K562 (cell line): ENCODE data around the gene COA5.

Source experiments
- ARNT ChIP-seq, 2 experiments: fragments of 450-650 bp; IDR thresholded peaks; 2 replicates each; pipeline ENCODE4 v1.6.1; 2016; ENCODE audit warnings: mild to moderate bottlenecking in 1 of 2
- CBFB ChIP-seq: sonication (generic); formaldehyde crosslinking; IDR thresholded peaks from 2 replicates; pipeline ENCODE4 v1.4.0; 2020; ENCODE audit warnings: mild to moderate bottlenecking, missing genetic modification reagents
- DMBX1 ChIP-seq: fragments of 250-450 bp; sonication (Bioruptor Pico); IDR thresholded peaks from 2 replicates; pipeline ENCODE4 v1.8.0; 2022; ENCODE audit warnings: inconsistent platforms, mild to moderate bottlenecking, moderate library complexity, borderline replicate concordance
- EZH2 ChIP-seq: IDR thresholded peaks from 2 replicates; pipeline ENCODE4 v1.6.1; 2012; ENCODE audit warnings: low read depth, mild to moderate bottlenecking, inconsistent platforms, low read length, borderline replicate concordance
- FOXK1 ChIP-seq: sonication (generic); formaldehyde crosslinking; IDR thresholded peaks from 2 replicates; pipeline ENCODE4 v1.8.0; 2022; ENCODE audit warnings: missing genetic modification reagents, mild to moderate bottlenecking, borderline replicate concordance
- JUN ChIP-seq, 2 experiments: sonication (generic) in 1 of 2; formaldehyde crosslinking in 1 of 2; IDR thresholded peaks; 2 replicates each; pipeline versions ENCODE4 v1.6.1 to v1.8.0; 2012 to 2022; ENCODE audit warnings: borderline replicate concordance in 2 of 2, mild to moderate bottlenecking in 2 of 2, improper control_type of control experiment in 1 of 2, low read depth in 1 of 2, low read length in 1 of 2, missing genetic modification reagents in 1 of 2
- JUNB ChIP-seq: fragments of 450-650 bp; formaldehyde crosslinking; conservative IDR thresholded peaks from 2 replicates; pipeline ENCODE4 v1.4.0; 2020; ENCODE audit warnings: mild to moderate bottlenecking
- MAZ ChIP-seq, 2 experiments: fragments of 450-650 bp in 1 of 2; sonication (generic) in 1 of 2; formaldehyde crosslinking; IDR thresholded peaks in 1 of 2; conservative IDR thresholded peaks in 1 of 2; 2 replicates each; pipeline versions ENCODE4 v1.4.0 to v1.5.0; 2020; ENCODE audit warnings: mild to moderate bottlenecking in 1 of 2, missing genetic modification reagents in 1 of 2
- POLR2G ChIP-seq: fragments of 200-400 bp; formaldehyde crosslinking; IDR thresholded peaks from 2 replicates; pipeline ENCODE4 v1.6.1; 2017; ENCODE audit warnings: low read depth, mild to moderate bottlenecking, antibody characterized with exemption, low read length, moderate library complexity
- RFX5 ChIP-seq: IDR thresholded peaks from 2 replicates; pipeline ENCODE4 v1.6.1; 2011; ENCODE audit warnings: low read depth, mild to moderate bottlenecking, improper control_type of control experiment, low read length
- SPI1 ChIP-seq: IDR thresholded peaks from 2 replicates; pipeline ENCODE4 v1.6.1; 2011; ENCODE audit warnings: low read depth, low read length, control low read depth, borderline replicate concordance
- TF ChIP-seq, protein P1 (sequence below), 3 experiments: IDR thresholded peaks in 2 of 3; conservative IDR thresholded peaks in 1 of 3; 2 replicates each; pipeline ENCODE4 v1.5.1; 2011 to 2012; ENCODE audit warnings: low read length in 3 of 3, mild to moderate bottlenecking in 3 of 3, control low read depth in 2 of 3, improper control_type of control experiment in 1 of 3, inconsistent platforms in 1 of 3, low read depth in 1 of 3, mixed read lengths in 1 of 3, moderate library complexity in 1 of 3; ENCODE audit not compliant: insufficient read depth in 2 of 3
- TF ChIP-seq, protein P2 (sequence below): sonication (generic); formaldehyde crosslinking; IDR thresholded peaks from 2 replicates; pipeline ENCODE4 v1.9.0; 2022; ENCODE audit warnings: mild to moderate bottlenecking, missing genetic modification reagents

DNA sequence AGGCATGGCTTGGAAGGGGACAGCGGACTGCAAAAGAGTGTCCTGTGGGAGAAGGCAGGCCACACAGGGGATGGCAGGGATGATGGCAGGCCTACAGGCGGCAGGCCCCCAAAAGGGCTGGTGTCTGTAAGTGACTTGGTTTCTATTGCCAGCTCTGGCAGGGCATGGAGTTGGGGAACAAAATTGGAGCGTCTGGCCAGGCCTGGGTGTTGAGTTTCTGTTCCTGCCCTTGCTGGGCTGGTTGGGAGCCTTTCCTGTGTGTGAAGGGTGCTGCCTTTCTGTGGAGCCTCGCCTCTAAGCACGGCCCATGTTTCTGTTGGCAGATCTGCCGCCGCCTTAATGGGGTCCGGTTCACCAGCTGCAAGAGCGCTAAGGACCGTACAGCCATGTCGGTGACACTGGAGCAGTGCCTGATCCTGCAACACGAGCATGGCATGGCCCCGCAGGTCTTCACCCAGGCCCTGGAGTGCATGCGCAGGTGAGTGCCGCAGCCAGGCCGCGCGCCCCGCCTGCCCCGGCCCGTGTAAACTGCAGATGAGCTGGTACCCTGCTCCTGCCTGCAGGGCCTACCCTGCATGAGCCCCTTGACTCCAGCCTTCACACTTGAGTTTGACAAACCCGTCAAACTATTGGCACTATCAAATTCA, 31.5 kb downstream of the COA5 start:
- no peak for TF ChIP-seq MAZ (CRISPR knock-in tag; conservative IDR thresholded peaks at IDR 0.05 in 1 of 2, IDR thresholded peaks at IDR 0.05 in 1 of 2)
- TF ChIP-seq POLR2G, result no peak
- no peak for TF ChIP-seq JUNB (CRISPR knock-in tag)
- TF ChIP-seq RFX5, result no peak
- TF ChIP-seq, protein P1, sequence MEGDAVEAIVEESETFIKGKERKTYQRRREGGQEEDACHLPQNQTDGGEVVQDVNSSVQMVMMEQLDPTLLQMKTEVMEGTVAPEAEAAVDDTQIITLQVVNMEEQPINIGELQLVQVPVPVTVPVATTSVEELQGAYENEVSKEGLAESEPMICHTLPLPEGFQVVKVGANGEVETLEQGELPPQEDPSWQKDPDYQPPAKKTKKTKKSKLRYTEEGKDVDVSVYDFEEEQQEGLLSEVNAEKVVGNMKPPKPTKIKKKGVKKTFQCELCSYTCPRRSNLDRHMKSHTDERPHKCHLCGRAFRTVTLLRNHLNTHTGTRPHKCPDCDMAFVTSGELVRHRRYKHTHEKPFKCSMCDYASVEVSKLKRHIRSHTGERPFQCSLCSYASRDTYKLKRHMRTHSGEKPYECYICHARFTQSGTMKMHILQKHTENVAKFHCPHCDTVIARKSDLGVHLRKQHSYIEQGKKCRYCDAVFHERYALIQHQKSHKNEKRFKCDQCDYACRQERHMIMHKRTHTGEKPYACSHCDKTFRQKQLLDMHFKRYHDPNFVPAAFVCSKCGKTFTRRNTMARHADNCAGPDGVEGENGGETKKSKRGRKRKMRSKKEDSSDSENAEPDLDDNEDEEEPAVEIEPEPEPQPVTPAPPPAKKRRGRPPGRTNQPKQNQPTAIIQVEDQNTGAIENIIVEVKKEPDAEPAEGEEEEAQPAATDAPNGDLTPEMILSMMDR (IDR thresholded peaks at IDR 0.05 in 2 of 3, conservative IDR thresholded peaks at IDR 0.05 in 1 of 3; ENCODE audit: insufficient read depth in 2 of 3, low read depth in 1 of 3, low read length in 3 of 3), result no peak
- TF ChIP-seq EZH2, result no peak
- no peak for TF ChIP-seq ARNT (IDR thresholded peaks at IDR 0.05)
- TF ChIP-seq CBFB (CRISPR knock-in tag), result no peak
- TF ChIP-seq FOXK1 (CRISPR knock-in tag), result no peak
- TF ChIP-seq, protein P2, sequence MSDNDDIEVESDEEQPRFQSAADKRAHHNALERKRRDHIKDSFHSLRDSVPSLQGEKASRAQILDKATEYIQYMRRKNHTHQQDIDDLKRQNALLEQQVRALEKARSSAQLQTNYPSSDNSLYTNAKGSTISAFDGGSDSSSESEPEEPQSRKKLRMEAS (CRISPR knock-in tag), result no peak
- TF ChIP-seq SPI1, result no peak
- TF ChIP-seq JUN (IDR thresholded peaks at IDR 0.05; ENCODE audit: borderline replicate concordance, low read depth, low read length), result no peak
- no peak for TF ChIP-seq JUN (CRISPR knock-in tag; IDR thresholded peaks at IDR 0.05; ENCODE audit: borderline replicate concordance)
- TF ChIP-seq DMBX1 (CRISPR knock-in tag), result no peak
